GM12864 (cell line): ENCODE data around the gene LENEP.
"Not testable (repeated sequence)": the region's sequence is repeated elsewhere in the genome, so short reads cannot be mapped to it uniquely, and the experiment has no call there.

ENCODE experiments used
- DNase-seq: peaks from one replicate; pipeline ENCODE4 v3.0.0-alpha.2; 2011; ENCODE audit warnings: low read depth
- H3K4me3 ChIP-seq: 2 replicates; pipeline ENCODE4 v1.5.1; 2011; ENCODE audit warnings: mild to moderate bottlenecking, low read depth, low read length, control low read depth
- CTCF ChIP-seq: IDR thresholded peaks from 2 replicates; pipeline ENCODE4 v1.5.1; 2011; ENCODE audit warnings: low read depth, mild to moderate bottlenecking, moderate library complexity, low read length, control low read depth, inconsistent platforms; ENCODE audit errors: missing control alignments

Gene LENEP

GRCh38 chr1:154972213-154972516, 21.2 kb upstream of the LENEP start:
- no peak for TF ChIP-seq CTCF
- DNase-seq: no peak
- H3K4me3 ChIP-seq: no peak overlapping the region

GRCh38 chr1:154972517-154973343, 20.7 kb upstream of the LENEP start:
- peak overlapping the region; percentile 85 for H3K4me3 ChIP-seq
- TF ChIP-seq CTCF: no peak
- no peak for DNase-seq

- H3K4me3 ChIP-seq: peak overlapping the region; percentile 85
- peak; percentile 88 for DNase-seq
- peak; percentile 16 for TF ChIP-seq CTCF
Measured at GRCh38 chr1:154973344-154974101, 19.9 kb upstream of the LENEP start.

GRCh38 chr1:154974102-154974807, 19.1 kb upstream of the LENEP start, which contains the start of gene CKS1B:
TSS of gene CKS1B (plus strand) at chr1:154974681. CDS start at chr1:154974746, 65 bp downstream.
- H3K4me3 ChIP-seq: peak within 1 kb of the TSS; percentile 85
- peak; percentile 99 for DNase-seq
- TF ChIP-seq CTCF: no peak

GRCh38 chr1:154974808-154975408, 18.5 kb upstream of the LENEP start:
- peak overlapping the region; percentile 85 for H3K4me3 ChIP-seq
- TF ChIP-seq CTCF: no peak
- DNase-seq: peak; percentile 93

- TF ChIP-seq CTCF: no peak
- peak overlapping the region; percentile 85 for H3K4me3 ChIP-seq
- DNase-seq: peak; percentile 59
Measured at GRCh38 chr1:154975409-154976059, 17.9 kb upstream of the LENEP start.

GRCh38 chr1:154977762-154978161, 15.6 kb upstream of the LENEP start:
- DNase-seq, H3K4me3 ChIP-seq: not testable (repeated sequence)
